ENCODE data around the gene RRM2.

DNA sequence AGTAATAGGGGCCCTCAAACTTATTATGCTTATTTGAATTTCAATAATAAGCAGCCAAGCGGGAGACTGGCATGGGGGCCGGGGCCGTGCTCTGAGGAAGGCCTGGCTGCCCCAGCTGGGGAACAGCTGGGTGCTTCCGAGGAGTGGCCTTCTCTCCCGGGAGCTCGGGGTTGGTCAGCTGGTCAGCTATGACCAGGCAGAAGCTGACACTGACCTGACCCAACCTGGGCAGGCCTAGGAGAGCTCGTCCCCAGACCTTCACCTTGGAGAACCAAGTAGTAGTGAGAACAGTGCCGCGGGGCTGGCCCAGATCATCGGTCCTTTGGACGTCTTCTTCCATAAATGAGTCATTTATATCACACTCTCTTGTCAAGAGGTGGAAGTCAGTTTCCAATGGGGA lies 36.1 kb downstream of the RRM2 start:
- TF ChIP-seq, protein P1, sequence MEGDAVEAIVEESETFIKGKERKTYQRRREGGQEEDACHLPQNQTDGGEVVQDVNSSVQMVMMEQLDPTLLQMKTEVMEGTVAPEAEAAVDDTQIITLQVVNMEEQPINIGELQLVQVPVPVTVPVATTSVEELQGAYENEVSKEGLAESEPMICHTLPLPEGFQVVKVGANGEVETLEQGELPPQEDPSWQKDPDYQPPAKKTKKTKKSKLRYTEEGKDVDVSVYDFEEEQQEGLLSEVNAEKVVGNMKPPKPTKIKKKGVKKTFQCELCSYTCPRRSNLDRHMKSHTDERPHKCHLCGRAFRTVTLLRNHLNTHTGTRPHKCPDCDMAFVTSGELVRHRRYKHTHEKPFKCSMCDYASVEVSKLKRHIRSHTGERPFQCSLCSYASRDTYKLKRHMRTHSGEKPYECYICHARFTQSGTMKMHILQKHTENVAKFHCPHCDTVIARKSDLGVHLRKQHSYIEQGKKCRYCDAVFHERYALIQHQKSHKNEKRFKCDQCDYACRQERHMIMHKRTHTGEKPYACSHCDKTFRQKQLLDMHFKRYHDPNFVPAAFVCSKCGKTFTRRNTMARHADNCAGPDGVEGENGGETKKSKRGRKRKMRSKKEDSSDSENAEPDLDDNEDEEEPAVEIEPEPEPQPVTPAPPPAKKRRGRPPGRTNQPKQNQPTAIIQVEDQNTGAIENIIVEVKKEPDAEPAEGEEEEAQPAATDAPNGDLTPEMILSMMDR (IDR thresholded peaks at IDR 0.05) = no peak
- no peak for TF ChIP-seq POLR2A (IDR thresholded peaks at IDR 0.05)
